ENCODE data around the gene ARHGEF40.

Gene ARHGEF40

GRCh38 chr14:21043974-21044618 is 26.0 kb upstream of the ARHGEF40 start:
- Histone ChIP-seq H3K27ac (ENCODE audit: low read length) (no peak overlapping the region), H3K9ac (ENCODE audit: low read depth, low read length) (no peak overlapping the region), H3K4me2 (ENCODE audit: insufficient read depth, low read length) (no peak overlapping the region), H3K79me2 (ENCODE audit: insufficient read depth, low read length) (no peaks in the 10 kb centered on the region), H3K36me3 (ENCODE audit: insufficient read depth, low read length) (no peaks in the 10 kb centered on the region), H3K4me1 (ENCODE audit: insufficient read depth, low read length) (0 out of 2 replicates have a peak, but pooled peaks cover 6% of the 10 kb centered on the region), H4K20me1 (ENCODE audit: insufficient read depth, low read length) (no peaks in the 10 kb centered on the region), H3K4me3 (ENCODE audit: low read depth in 1 of 2, low read length in 2 of 2) (no peak overlapping the region), H2AFZ (ENCODE audit: low read depth, low read length) (no peak overlapping the region), H3K27me3 (ENCODE audit: insufficient read depth, low read length, poor library complexity) (peaks cover 24% of the 10 kb centered on the region), H3K9me3 (ENCODE audit: insufficient read depth, low read length, severe bottlenecking) (no peaks in the 10 kb centered on the region)
- peak; percentile 20 for DNase-seq
- TF ChIP-seq EZH2 (IDR thresholded peaks at IDR 0.05; ENCODE audit: borderline replicate concordance, low read depth, low read length, severe bottlenecking) (no peak), CTCF (IDR thresholded peaks at IDR 0.05; ENCODE audit: borderline replicate concordance, extremely low read depth, low read length, poor library complexity, severe bottlenecking) (no peak)
- peak; percentile 62; the same call in 2 of the 3 replicates for ATAC-seq (ENCODE audit: insufficient read depth, low read depth)

- no peaks in the 10 kb centered on the region for H3K9me3 ChIP-seq (ENCODE audit: insufficient read depth, low read length, severe bottlenecking)
- peaks cover 39% of the 10 kb centered on the region for H3K27me3 ChIP-seq (ENCODE audit: insufficient read depth, low read length, poor library complexity)
- H3K4me3 ChIP-seq (ENCODE audit: low read depth in 1 of 2, low read length in 2 of 2): no peak overlapping the region
- H3K4me2 ChIP-seq (ENCODE audit: insufficient read depth, low read length): no peak overlapping the region
- no peaks in the 10 kb centered on the region for H3K36me3 ChIP-seq (ENCODE audit: insufficient read depth, low read length)
- no peak for TF ChIP-seq CTCF (IDR thresholded peaks at IDR 0.05; ENCODE audit: borderline replicate concordance, extremely low read depth, low read length, poor library complexity, severe bottlenecking)
- no peak for TF ChIP-seq EZH2 (IDR thresholded peaks at IDR 0.05; ENCODE audit: borderline replicate concordance, low read depth, low read length, severe bottlenecking)
- ATAC-seq (ENCODE audit: insufficient read depth, low read depth) (no peak), DNase-seq (no peak)
- H3K79me2 ChIP-seq (ENCODE audit: insufficient read depth, low read length): no peaks in the 10 kb centered on the region
- H3K9ac ChIP-seq (ENCODE audit: low read depth, low read length): no peak overlapping the region
- H3K4me1 ChIP-seq (ENCODE audit: insufficient read depth, low read length): 0 out of 2 replicates have a peak, but pooled peaks cover 6% of the 10 kb centered on the region
- H4K20me1 ChIP-seq (ENCODE audit: insufficient read depth, low read length): no peaks in the 10 kb centered on the region
- H3K27ac ChIP-seq (ENCODE audit: low read length): no peak overlapping the region
- H2AFZ ChIP-seq (ENCODE audit: low read depth, low read length): no peak overlapping the region
These were observed 22.7 kb upstream of the ARHGEF40 start for GRCh38 chr14:21047378-21047781.

GRCh38 chr14:21048638-21049037 is 21.5 kb upstream of the ARHGEF40 start:
- Histone ChIP-seq H3K4me3 (ENCODE audit: low read depth in 1 of 2, low read length in 2 of 2) (no peak overlapping the region), H3K79me2 (ENCODE audit: insufficient read depth, low read length) (no peaks in the 10 kb centered on the region), H3K27me3 (ENCODE audit: insufficient read depth, low read length, poor library complexity) (peaks cover 40% of the 10 kb centered on the region), H3K9ac (ENCODE audit: low read depth, low read length) (no peak overlapping the region), H4K20me1 (ENCODE audit: insufficient read depth, low read length) (no peaks in the 10 kb centered on the region), H3K4me1 (ENCODE audit: insufficient read depth, low read length) (0 out of 2 replicates have a peak, but pooled peaks cover 6% of the 10 kb centered on the region), H3K9me3 (ENCODE audit: insufficient read depth, low read length, severe bottlenecking) (no peaks in the 10 kb centered on the region), H2AFZ (ENCODE audit: low read depth, low read length) (no peak overlapping the region), H3K36me3 (ENCODE audit: insufficient read depth, low read length) (no peaks in the 10 kb centered on the region), H3K4me2 (ENCODE audit: insufficient read depth, low read length) (no peak overlapping the region), H3K27ac (ENCODE audit: low read length) (no peak overlapping the region)
- ATAC-seq (ENCODE audit: insufficient read depth, low read depth): no peak
- no peak for DNase-seq
- no peak for TF ChIP-seq CTCF (IDR thresholded peaks at IDR 0.05; ENCODE audit: borderline replicate concordance, extremely low read depth, low read length, poor library complexity, severe bottlenecking)
- TF ChIP-seq EZH2 (IDR thresholded peaks at IDR 0.05; ENCODE audit: borderline replicate concordance, low read depth, low read length, severe bottlenecking): no peak
